Measurements from ENCODE around the gene TMEM131. TPM values are rescaled to one million over a fixed set of nuclear protein-coding genes. Genes with fewer than 3 reads are reported as not detected.

TMEM131 gene
- total RNA-seq, 6 donors from 2014 or later, result 30.5 to 67.5 (median 39.7) TPM

DNA sequence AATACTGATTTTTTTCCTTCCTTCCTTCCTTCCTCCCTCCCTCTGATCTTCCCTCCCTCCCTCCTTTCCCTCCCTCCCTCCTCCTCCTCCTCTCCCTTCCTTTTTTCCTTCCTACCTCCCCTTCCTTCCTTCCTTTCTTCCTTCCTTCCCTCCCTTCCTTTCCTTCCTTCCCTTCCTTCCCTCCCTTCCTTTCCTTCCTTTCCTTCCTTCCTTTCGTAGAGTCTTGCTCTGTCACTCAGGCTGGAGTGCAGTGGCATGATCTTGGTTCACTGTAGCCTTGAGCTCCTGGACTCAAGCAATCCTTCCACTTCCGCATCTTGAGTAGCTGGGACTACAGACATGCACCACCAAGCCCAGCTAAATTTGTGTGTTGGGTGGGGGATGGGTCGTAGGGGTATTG is 8.9 kb upstream of the TMEM131 start:
- H3K27me3 ChIP-seq, result no peaks in the 10 kb centered on the region
- no peak overlapping the region for H3K27ac ChIP-seq
- H3K4me3 ChIP-seq, result no peak overlapping the region
- 83 to 91% methylated on average over 3 of the region's 3 CpGs for WGBS, 2 donors
- no peaks in the 10 kb centered on the region for H3K4me1 ChIP-seq
- H3K9me3 ChIP-seq, result no peaks in the 10 kb centered on the region
- H3K36me3 ChIP-seq, result no peaks in the 10 kb centered on the region
- no peak for DNase-seq
- no peak for TF ChIP-seq POLR2A (IDR thresholded peaks at IDR 0.05)
- no peak for TF ChIP-seq POLR2AphosphoS5 (IDR thresholded peaks at IDR 0.05)
- TF ChIP-seq, protein P1, sequence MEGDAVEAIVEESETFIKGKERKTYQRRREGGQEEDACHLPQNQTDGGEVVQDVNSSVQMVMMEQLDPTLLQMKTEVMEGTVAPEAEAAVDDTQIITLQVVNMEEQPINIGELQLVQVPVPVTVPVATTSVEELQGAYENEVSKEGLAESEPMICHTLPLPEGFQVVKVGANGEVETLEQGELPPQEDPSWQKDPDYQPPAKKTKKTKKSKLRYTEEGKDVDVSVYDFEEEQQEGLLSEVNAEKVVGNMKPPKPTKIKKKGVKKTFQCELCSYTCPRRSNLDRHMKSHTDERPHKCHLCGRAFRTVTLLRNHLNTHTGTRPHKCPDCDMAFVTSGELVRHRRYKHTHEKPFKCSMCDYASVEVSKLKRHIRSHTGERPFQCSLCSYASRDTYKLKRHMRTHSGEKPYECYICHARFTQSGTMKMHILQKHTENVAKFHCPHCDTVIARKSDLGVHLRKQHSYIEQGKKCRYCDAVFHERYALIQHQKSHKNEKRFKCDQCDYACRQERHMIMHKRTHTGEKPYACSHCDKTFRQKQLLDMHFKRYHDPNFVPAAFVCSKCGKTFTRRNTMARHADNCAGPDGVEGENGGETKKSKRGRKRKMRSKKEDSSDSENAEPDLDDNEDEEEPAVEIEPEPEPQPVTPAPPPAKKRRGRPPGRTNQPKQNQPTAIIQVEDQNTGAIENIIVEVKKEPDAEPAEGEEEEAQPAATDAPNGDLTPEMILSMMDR (IDR thresholded peaks at IDR 0.05), result no peak
- TF ChIP-seq EP300 (IDR thresholded peaks at IDR 0.05), result no peak
- no peak for ATAC-seq (ENCODE audit: low FRiP score in 2 of 2)

DNA sequence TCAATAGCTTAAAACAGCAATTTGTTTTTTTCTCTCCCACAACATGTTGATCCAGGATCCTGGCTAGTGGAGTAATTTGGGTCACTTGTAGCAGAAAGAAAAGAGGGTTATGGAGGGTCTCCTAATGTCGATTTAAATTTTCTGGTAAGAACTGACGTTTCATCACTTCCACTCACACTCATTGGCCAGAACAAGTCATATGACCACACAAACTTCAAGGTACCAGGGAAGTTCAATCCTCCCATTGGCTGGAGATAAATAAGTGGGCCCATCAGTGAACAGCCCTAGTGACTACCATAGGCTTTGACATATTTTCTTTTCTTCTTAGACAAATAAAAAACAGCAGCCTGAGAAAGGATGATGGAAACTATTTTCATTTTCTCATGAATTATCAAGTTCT is 8.3 kb upstream of the TMEM131 start:
- WGBS, 2 donors, result 83 to 95% methylated on average over 2 of the region's 2 CpGs
- ATAC-seq (ENCODE audit: low FRiP score in 2 of 2), result no peak
- H3K4me1 ChIP-seq, result no peaks in the 10 kb centered on the region
- no peak for TF ChIP-seq POLR2AphosphoS5 (IDR thresholded peaks at IDR 0.05)
- TF ChIP-seq, protein P1 (IDR thresholded peaks at IDR 0.05), result no peak
- no peak for TF ChIP-seq POLR2A (IDR thresholded peaks at IDR 0.05)
- no peak for TF ChIP-seq EP300 (IDR thresholded peaks at IDR 0.05)
- no peak overlapping the region for H3K27ac ChIP-seq
- H3K4me3 ChIP-seq, result no peak overlapping the region
- H3K36me3 ChIP-seq, result no peaks in the 10 kb centered on the region
- no peaks in the 10 kb centered on the region for H3K9me3 ChIP-seq
- H3K27me3 ChIP-seq, result no peaks in the 10 kb centered on the region
- DNase-seq, result no peak

DNA sequence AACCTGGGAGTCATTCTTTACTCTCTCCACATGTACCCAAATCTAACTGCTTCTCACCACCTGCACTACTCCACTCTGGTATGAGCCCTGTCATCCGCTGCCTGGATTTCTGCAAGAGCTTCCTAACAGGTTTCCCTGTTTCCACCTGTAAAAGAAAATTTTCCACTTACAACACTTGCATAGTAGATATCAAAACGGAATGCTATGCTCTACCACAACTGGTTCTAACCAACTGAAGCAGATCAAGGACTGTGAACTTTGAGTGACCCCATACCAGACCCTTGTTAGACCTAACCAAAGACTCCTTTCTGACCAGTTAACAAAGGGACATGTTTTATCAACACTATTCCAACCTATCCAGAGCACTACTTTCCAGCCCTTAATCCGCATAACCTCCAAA is 3.8 kb upstream of the TMEM131 start:
- Histone ChIP-seq H3K27me3 (no peaks in the 10 kb centered on the region), H3K27ac (no peak overlapping the region), H3K4me1 (peaks cover 8% of the 10 kb centered on the region in 4 donors), H3K9me3 (no peaks in the 10 kb centered on the region), H3K4me3 (no peak overlapping the region), H3K36me3 (no peaks in the 10 kb centered on the region)
- ATAC-seq (ENCODE audit: low FRiP score in 2 of 2), result no peak
- no peak for TF ChIP-seq EP300 (IDR thresholded peaks at IDR 0.05)
- TF ChIP-seq, protein P1 (IDR thresholded peaks at IDR 0.05), result no peak
- no peak for TF ChIP-seq POLR2AphosphoS5 (IDR thresholded peaks at IDR 0.05)
- no peak for TF ChIP-seq POLR2A (IDR thresholded peaks at IDR 0.05)
- 79 to 81% methylated on average over 3 of the region's 3 CpGs for WGBS, 2 donors
- no peak for DNase-seq

DNA sequence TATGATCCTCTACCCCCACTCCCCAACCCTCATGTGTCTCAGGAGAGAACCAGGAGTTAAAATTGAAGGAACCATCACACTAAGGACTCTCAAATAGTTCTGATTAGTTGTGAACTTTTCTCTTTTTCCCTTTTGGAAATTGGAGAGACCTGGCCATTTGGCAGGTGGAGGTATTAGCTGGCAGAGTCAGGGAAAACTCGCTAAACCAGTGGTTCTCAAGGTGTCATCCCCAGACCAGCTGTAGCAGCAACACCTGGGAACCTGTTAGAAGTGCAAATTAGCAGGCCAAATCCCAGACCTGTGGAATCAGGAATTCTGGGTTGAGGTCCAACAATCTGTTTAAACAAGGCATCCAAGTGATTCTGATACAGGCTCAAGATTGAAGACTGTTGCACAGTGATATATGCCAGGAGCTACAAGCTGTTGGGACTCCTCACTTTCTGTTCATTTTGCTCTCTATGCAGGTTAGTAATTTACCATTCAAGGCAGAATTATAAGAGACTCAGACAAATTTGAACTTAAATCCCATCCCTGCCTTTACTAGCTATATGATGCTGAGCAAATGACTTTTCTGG is 2.8 kb upstream of the TMEM131 start:
- Histone ChIP-seq H3K27ac (no peak overlapping the region), H3K27me3 (no peaks in the 10 kb centered on the region), H3K4me3 (no peak overlapping the region), H3K36me3 (no peaks in the 10 kb centered on the region), H3K9me3 (no peaks in the 10 kb centered on the region), H3K4me1 (peaks cover 18 to 19% (median 18%) of the 10 kb centered on the region in 4 donors)
- no peak for ATAC-seq (ENCODE audit: low FRiP score in 2 of 2)
- 40 to 86% methylated on average over 1 of the region's 1 CpG for WGBS, 2 donors
- DNase-seq, result no peak
- TF ChIP-seq POLR2A (IDR thresholded peaks at IDR 0.05) (no peak), POLR2AphosphoS5 (IDR thresholded peaks at IDR 0.05) (no peak), EP300 (IDR thresholded peaks at IDR 0.05) (no peak)
- TF ChIP-seq, protein P1 (IDR thresholded peaks at IDR 0.05), result no peak

DNA sequence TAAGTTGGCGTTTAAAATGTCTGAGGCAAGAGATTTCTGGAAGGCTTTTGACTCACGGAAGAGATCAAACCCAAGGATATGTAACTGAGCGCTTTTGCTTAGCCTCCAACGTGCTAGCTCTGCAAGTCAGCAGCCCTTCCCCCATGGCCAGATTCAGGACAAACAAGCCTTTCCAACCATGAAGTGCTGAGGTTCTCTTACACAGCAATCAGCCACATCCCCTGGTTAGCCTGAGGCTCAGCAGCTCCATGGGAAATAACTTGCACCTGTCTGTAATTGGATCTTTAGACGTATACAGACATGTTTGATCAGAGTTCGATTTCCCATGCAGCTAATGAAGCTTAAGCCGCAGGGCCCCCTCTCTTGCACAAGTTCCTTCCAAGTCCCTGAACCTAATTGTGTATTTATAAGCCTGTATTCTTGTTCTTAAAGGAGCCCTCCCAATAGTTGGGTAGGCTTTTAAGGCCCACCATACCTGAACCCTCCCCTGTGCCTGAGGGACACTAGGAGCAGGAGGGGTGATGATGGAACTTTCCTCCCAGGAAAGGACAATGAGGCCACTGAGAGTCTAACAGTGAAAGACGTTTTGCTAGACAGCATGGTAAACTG is 2.1 kb upstream of the TMEM131 start:
- no peak overlapping the region for H3K4me3 ChIP-seq
- 77% methylated on average over 8 of the region's 8 CpGs for WGBS, 2 donors
- H3K27ac ChIP-seq, result no peak overlapping the region
- DNase-seq (no peak), ATAC-seq (ENCODE audit: low FRiP score in 2 of 2) (no peak)
- peaks cover 22 to 24% (median 23%) of the 10 kb centered on the region in 4 donors for H3K4me1 ChIP-seq
- H3K36me3 ChIP-seq, result no peaks in the 10 kb centered on the region
- no peaks in the 10 kb centered on the region for H3K9me3 ChIP-seq
- TF ChIP-seq POLR2A (IDR thresholded peaks at IDR 0.05) (no peak), POLR2AphosphoS5 (IDR thresholded peaks at IDR 0.05) (no peak), EP300 (IDR thresholded peaks at IDR 0.05) (no peak)
- TF ChIP-seq, protein P1 (IDR thresholded peaks at IDR 0.05), result no peak
- no peaks in the 10 kb centered on the region for H3K27me3 ChIP-seq

Data from upper lobe of left lung (tissue), 6 donors.